ENCODE results near the gene SSTR5.

DNA sequence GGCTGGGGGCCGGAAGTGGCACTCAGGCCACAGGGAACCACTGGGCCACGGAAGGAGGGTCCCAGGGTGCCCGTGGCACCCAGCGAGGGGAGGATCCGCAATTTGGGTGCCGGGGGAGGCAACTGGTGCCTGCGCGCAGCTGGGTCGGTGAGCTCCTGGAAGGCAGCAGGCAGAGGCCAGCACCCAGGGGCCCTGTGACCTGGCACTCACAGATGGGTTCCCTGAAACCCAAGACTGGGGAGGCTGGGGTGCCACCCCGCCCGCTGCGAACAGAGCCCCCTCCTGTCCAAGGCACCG, 663 bp downstream of the SSTR5 start:
- TF ChIP-seq YY1 (IDR thresholded peaks at IDR 0.05; ENCODE audit: insufficient read depth, insufficient read length) (no peak), ZNF274 (IDR thresholded peaks at IDR 0.05; ENCODE audit: low read depth, low read length) (no peak), SUZ12 (IDR thresholded peaks at IDR 0.05; ENCODE audit: extremely low read depth, insufficient read depth, insufficient read length) (no peak)
